Measurements from ENCODE around the gene ETFA. TPM values are rescaled to one million over a fixed set of nuclear protein-coding genes. Genes with fewer than 3 reads are reported as not detected.

The ETFA gene
- total RNA-seq, 1 experiment from 2014 or later: 164 TPM

DNA sequence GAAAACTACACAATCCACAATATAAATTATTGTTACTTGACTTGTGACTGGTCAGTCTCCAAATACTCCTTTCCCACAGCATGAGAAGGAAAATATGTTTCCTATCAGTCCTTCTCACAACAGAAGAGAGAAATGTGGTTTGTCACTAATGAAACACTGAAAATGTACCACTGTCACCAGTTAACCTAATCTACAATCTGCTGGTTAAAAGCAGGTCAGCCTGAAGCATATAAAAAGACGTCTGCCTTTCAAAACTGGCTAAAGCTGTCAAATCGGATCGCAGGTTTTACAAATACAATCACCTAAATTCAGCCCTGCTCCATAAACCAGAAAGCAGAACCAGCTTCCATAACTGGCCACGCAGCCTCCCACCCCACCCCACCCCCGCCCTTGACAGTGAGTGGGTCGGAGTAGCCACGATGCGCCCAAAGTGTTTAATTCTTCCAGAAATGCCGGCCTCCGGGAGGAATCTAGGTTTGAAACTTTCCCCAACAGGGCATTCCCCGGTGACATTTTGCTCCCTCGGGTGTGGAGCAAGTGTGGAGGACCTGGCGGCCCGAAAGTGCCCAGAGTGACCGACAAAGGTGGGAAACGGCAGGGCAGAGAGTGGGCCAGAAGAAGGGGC lies 682 bp downstream of the ETFA start:
- ChIA-PET CTCF (interaction anchor here (0.6 to 1.2 kb wide), 2 partner anchors 18 to 21 kb away, joined by 5 to 6 read pairs; no protein-coding TSS in a partner anchor), POLR2A (interaction anchor here (0.6 to 1.6 kb wide), 7 partner anchors 11 to 1099 kb away, joined by 3 to 7 read pairs (median 3); partner anchors contain the start of gene RCN2)
- Mint-ChIP-seq H3K27me3 (ENCODE audit: insufficient read depth, unreplicated experiment) (no peaks in the 10 kb centered on the region), H3K9me3 (ENCODE audit: unreplicated experiment) (no peaks in the 10 kb centered on the region), H3K4me3 (ENCODE audit: unreplicated experiment) (peak overlapping the region; percentile 76), H3K36me3 (ENCODE audit: insufficient read depth, unreplicated experiment) (no peaks in the 10 kb centered on the region), H3K27ac (ENCODE audit: low read depth, unreplicated experiment) (peak overlapping the region; percentile 3), H3K4me1 (ENCODE audit: insufficient read depth, unreplicated experiment) (peaks cover 24% of the 10 kb centered on the region)
- DNase-seq (ENCODE audit: unreplicated experiment): peak; percentile 9
- TF ChIP-seq, protein P1, sequence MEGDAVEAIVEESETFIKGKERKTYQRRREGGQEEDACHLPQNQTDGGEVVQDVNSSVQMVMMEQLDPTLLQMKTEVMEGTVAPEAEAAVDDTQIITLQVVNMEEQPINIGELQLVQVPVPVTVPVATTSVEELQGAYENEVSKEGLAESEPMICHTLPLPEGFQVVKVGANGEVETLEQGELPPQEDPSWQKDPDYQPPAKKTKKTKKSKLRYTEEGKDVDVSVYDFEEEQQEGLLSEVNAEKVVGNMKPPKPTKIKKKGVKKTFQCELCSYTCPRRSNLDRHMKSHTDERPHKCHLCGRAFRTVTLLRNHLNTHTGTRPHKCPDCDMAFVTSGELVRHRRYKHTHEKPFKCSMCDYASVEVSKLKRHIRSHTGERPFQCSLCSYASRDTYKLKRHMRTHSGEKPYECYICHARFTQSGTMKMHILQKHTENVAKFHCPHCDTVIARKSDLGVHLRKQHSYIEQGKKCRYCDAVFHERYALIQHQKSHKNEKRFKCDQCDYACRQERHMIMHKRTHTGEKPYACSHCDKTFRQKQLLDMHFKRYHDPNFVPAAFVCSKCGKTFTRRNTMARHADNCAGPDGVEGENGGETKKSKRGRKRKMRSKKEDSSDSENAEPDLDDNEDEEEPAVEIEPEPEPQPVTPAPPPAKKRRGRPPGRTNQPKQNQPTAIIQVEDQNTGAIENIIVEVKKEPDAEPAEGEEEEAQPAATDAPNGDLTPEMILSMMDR (IDR thresholded peaks at IDR 0.05; ENCODE audit: unreplicated experiment): no peak
- BruUV-seq (replicated peaks): TSS peak; percentile 46
- intact Hi-C loops (cut with micrococcal nuclease): loop anchor here (2.0 kb wide), 1 partner anchor 20 kb away; no protein-coding TSS in a partner anchor

DNA sequence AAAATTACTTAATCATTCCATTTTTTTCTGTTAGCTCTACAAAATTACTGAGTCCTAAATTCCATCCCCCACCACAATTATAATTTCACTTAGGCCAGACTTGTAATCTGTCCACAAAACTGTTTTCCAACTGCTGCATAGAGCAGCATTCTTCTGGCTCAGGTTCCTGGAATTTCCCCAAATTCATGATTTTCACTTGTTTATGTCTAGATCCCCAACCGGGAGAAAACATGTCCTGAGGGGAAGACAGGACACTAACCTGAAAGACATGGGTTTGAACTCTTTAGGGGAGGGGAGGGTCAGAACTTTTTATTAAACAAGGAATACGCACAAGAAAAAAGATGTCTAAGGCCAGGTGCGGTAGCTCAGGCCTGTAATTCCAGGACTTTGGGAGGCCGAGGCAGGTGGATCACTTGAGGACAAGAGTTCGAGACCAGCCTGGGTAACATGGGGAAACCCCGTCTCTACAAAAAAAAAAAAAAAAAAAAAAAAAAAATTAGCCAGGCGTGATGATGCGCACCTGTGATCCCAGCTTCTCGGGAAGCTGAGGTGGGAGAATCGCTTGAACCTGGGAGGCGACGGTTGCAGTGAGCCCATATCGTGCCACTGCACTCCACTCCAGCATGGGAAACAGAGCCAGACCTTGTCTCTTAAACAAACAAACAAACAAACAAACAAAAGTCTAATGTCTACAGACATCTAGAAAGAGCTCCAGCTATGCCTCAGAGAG lies 1.5 kb downstream of the ETFA start:
- no TSS peak for BruUV-seq (replicated peaks)
- Mint-ChIP-seq H3K4me1 (ENCODE audit: insufficient read depth, unreplicated experiment) (peaks cover 24% of the 10 kb centered on the region), H3K27me3 (ENCODE audit: insufficient read depth, unreplicated experiment) (no peaks in the 10 kb centered on the region), H3K36me3 (ENCODE audit: insufficient read depth, unreplicated experiment) (no peaks in the 10 kb centered on the region), H3K4me3 (ENCODE audit: unreplicated experiment) (peak overlapping the region; percentile 76), H3K9me3 (ENCODE audit: unreplicated experiment) (no peaks in the 10 kb centered on the region), H3K27ac (ENCODE audit: low read depth, unreplicated experiment) (no peak overlapping the region)
- ChIA-PET POLR2A (interaction anchor here (0.6 to 1.2 kb wide), 5 partner anchors 11 to 159 kb away, joined by 3 to 4 read pairs (median 3); no protein-coding TSS in a partner anchor), CTCF (interaction anchor here (0.6 kb wide), 1 partner anchor 19 kb away, joined by 5 read pairs; no protein-coding TSS in a partner anchor)
- intact Hi-C loops (cut with micrococcal nuclease): loop anchor here (2.0 kb wide), 1 partner anchor 21 kb away; no protein-coding TSS in a partner anchor
- TF ChIP-seq, protein P1 (IDR thresholded peaks at IDR 0.05; ENCODE audit: unreplicated experiment): no peak
- peak; percentile 27 for DNase-seq (ENCODE audit: unreplicated experiment)

DNA sequence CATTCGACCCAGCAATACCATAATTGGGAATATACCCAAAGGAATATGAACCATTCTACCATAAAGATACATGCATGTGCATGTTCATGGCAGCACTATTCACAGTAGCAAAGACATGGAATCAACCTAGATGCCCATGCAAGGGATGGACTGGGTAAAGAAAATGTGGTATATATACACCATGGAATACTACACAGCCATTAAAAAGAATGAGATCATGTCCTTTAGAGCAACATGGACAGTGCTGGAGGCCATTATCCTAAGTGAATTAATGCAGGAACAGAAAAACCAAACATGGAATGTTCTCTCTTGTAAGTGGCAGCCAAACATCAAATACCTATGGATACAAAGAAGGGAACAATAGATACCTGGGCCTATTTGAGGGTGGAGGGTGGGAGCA lies 7.4 kb downstream of the ETFA start:
- BruUV-seq (replicated peaks): no TSS peak
- no peak for DNase-seq (ENCODE audit: unreplicated experiment)

More for the DNA sequence above, 7.4 kb downstream of the ETFA start:
- H3K4me1 Mint-ChIP-seq (ENCODE audit: insufficient read depth, unreplicated experiment): peaks cover 7% of the 10 kb centered on the region
- H3K27me3 Mint-ChIP-seq (ENCODE audit: insufficient read depth, unreplicated experiment): no peaks in the 10 kb centered on the region
- no peaks in the 10 kb centered on the region for H3K9me3 Mint-ChIP-seq (ENCODE audit: unreplicated experiment)
- CTCF ChIA-PET: no interaction called here
- POLR2A ChIA-PET: no interaction called here
- intact Hi-C loops (cut with micrococcal nuclease): no loop called here
- H3K27ac Mint-ChIP-seq (ENCODE audit: low read depth, unreplicated experiment): no peak overlapping the region
- TF ChIP-seq, protein P1 (IDR thresholded peaks at IDR 0.05; ENCODE audit: unreplicated experiment): no peak
- no peak overlapping the region for H3K4me3 Mint-ChIP-seq (ENCODE audit: unreplicated experiment)
- peaks cover 5% of the 10 kb centered on the region for H3K36me3 Mint-ChIP-seq (ENCODE audit: insufficient read depth, unreplicated experiment)

All from MCF 10A (cell line).